22Rv1 (cell line): ENCODE measurements around the gene MYLK3.

ENCODE experiments used
- ZFX ChIP-seq: fragments of 450-650 bp; IDR thresholded peaks from 2 replicates; pipeline ENCODE4 v1.6.1; 2017; ENCODE audit warnings: antibody characterized with exemption, borderline replicate concordance
- TF ChIP-seq, protein P1 (sequence below): fragments of 450-650 bp; IDR thresholded peaks from 2 replicates; pipeline ENCODE4 v1.5.1; 2017; ENCODE audit warnings: mild to moderate bottlenecking

DNA sequence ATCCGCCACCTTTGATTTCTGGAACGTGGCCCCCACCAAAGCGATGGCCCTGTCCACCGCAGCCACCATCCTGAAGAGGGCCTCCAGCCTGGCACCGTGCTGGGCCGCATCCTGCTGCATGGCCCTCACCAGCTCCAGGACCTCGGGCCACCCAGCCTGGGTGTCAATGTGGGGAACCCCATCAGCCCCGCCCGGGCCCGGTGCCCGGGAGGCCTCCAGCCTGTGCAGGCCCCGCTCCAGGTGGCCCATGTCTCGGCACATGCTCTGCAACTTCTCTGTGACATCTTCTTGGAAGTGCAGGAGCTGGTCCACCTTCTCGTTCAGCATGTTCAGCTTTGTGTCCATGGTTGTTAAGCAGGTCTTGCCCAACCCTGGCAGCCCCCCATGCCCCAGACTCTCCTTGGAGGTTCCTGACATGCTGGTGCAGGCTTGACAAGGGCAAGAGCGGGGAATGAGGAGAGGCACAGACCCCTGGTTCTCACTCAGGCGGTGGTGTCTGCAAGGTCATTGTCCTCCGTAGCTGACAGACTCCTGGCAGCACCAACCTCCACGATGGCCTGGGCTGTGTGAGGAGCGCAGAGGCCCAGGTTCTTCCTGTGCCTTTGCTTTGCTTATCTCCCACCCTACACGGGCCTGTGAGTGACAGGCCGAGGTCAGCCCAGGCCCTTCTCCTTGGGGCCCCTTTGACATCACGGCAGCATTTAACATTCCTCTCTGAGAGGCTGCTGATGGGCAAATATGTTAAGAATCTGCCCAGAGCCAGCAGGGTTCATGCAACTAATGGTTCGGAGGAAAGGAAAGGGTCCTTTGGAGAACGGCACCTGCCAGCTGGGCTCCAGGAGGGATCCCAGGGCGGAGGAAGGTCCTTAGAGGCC lies at the start of gene MYLK3:
- TF ChIP-seq, protein P1, sequence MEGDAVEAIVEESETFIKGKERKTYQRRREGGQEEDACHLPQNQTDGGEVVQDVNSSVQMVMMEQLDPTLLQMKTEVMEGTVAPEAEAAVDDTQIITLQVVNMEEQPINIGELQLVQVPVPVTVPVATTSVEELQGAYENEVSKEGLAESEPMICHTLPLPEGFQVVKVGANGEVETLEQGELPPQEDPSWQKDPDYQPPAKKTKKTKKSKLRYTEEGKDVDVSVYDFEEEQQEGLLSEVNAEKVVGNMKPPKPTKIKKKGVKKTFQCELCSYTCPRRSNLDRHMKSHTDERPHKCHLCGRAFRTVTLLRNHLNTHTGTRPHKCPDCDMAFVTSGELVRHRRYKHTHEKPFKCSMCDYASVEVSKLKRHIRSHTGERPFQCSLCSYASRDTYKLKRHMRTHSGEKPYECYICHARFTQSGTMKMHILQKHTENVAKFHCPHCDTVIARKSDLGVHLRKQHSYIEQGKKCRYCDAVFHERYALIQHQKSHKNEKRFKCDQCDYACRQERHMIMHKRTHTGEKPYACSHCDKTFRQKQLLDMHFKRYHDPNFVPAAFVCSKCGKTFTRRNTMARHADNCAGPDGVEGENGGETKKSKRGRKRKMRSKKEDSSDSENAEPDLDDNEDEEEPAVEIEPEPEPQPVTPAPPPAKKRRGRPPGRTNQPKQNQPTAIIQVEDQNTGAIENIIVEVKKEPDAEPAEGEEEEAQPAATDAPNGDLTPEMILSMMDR = no peak
- TF ChIP-seq ZFX = no peak
